NB4 (cell line): Measurements from ENCODE around the gene ARHGAP22.

Source experiments
- DNase-seq: peaks from one replicate; pipeline ENCODE4 v3.0.0; 2010; ENCODE audit warnings: low read depth
- H3K4me3 ChIP-seq: one replicate; pipeline ENCODE4 v1.5.1; 2011; ENCODE audit warnings: mild to moderate bottlenecking, low read depth, low read length, moderate library complexity
- MYC ChIP-seq: IDR thresholded peaks from 2 replicates; pipeline ENCODE4 v1.6.1; 2011; ENCODE audit warnings: low read depth, low read length
- POLR2A ChIP-seq: IDR thresholded peaks from 2 replicates; pipeline ENCODE4 v1.6.1; 2011; ENCODE audit warnings: mild to moderate bottlenecking; ENCODE audit not compliant: insufficient read length; ENCODE audit errors: extremely low read depth
- TF ChIP-seq, protein P1 (sequence below): IDR thresholded peaks from one replicate; pipeline ENCODE4 v1.5.1; 2012; ENCODE audit warnings: low read depth, low read length
- TF ChIP-seq, protein P2 (sequence below): IDR thresholded peaks from 2 replicates; pipeline ENCODE4 v1.6.1; 2011; ENCODE audit warnings: low read depth, low read length

Gene ARHGAP22

DNA sequence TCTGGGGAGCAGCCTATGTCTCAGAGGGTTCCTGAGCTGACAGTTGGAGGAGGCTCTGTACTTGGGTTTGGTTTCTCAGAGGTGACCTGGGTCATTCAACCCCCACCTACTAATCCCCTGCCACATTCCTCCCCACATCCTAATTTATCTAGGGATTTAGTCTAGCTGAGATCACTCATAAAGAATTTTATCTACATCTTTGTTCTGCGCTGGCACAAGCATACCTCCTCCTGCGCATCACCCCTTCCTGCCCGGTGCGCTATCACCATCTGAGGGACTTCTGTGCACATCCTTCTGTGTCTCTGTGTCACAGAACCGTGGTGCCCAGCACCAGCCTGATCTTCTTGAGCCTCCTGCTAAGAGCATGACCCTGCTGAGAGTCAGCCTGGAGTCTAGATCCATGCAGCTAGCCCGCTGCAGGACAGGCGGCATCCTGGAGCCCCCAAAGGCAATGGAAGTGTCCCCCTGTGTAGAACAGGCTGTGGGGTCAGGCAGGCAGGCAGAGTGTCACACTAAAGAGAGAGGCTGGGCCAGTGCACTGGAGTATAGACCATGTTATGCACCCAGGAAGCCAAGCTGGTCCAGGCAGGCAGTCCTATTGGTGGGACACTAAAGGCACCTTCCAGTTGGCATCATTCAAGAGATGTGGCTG, 63.6 kb downstream of the ARHGAP22 start:
- no peak for DNase-seq
- no peak overlapping the region for H3K4me3 ChIP-seq
- TF ChIP-seq MYC (no peak), POLR2A (no peak)
- TF ChIP-seq, protein P1, sequence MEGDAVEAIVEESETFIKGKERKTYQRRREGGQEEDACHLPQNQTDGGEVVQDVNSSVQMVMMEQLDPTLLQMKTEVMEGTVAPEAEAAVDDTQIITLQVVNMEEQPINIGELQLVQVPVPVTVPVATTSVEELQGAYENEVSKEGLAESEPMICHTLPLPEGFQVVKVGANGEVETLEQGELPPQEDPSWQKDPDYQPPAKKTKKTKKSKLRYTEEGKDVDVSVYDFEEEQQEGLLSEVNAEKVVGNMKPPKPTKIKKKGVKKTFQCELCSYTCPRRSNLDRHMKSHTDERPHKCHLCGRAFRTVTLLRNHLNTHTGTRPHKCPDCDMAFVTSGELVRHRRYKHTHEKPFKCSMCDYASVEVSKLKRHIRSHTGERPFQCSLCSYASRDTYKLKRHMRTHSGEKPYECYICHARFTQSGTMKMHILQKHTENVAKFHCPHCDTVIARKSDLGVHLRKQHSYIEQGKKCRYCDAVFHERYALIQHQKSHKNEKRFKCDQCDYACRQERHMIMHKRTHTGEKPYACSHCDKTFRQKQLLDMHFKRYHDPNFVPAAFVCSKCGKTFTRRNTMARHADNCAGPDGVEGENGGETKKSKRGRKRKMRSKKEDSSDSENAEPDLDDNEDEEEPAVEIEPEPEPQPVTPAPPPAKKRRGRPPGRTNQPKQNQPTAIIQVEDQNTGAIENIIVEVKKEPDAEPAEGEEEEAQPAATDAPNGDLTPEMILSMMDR, result no peak
- TF ChIP-seq, protein P2, sequence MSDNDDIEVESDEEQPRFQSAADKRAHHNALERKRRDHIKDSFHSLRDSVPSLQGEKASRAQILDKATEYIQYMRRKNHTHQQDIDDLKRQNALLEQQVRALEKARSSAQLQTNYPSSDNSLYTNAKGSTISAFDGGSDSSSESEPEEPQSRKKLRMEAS, result no peak

DNA sequence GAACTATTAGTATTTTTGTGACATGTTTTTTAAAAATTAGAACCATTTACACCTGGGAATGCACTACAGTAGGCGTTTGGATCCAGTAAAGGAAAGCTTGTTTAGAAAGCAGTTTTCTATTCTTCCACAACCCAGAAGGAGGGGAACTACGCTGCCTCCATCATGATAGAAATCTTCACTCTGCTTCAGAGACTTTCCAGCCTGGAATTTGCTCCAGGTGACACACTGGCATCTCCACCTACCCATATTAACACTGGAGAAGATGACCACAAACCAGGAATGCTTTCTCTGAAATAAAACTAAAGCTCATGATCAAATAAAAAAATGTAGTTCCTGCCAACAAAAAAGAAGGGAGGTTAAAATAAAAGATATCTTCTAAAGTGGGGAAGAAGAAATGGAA, 66.3 kb downstream of the ARHGAP22 start:
- DNase-seq, result no peak

DNA sequence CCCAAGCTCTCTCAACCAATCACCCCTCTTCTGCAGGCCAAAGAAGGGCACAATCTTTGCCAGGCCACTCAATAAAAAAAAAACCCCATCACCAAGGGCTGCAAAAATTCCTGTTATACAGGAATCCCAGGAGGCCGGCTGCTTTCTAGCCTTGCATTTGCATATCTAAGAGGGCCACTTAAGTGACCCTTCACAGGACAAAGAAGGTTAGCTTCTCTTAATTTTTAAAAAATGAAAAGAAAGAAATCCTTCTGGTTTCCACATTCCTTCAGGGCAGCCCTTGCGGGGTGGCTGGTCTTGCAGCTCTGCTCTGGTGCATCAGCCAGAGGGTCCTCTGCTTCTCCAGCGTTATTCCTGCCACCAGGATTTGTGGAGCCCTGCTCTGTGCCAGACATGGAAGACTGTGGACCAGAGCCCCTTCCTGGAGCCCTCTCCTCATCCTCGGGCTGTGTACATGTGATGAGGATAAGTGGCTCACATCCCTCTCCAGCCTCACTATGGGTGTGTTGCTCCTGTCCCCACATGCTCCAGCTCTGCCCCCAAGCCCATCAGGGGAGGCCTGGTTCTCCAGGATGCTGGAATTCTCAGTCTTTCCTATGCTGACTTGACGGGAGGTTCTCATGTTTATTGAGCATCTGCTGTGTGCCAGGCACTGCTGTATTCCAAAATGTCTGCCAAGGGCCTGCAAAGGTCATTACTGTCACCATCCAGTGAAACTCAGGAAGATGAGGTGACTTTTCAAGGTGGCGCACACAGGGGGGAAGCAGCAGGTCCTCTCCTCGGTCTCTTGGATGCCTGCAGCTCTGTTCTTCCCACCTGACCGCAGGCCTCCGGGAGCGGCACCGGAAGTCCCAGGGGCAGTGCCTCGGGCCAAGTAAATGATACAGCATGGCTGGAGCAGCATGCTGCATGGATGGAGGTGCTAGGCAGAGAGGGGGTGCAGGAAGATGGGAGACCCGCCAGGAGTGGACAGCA, 67.7 kb downstream of the ARHGAP22 start:
- DNase-seq, result no peak
- no peak overlapping the region for H3K4me3 ChIP-seq
- TF ChIP-seq, protein P1, result no peak
- TF ChIP-seq, protein P2, result no peak
- no peak for TF ChIP-seq MYC
- TF ChIP-seq POLR2A, result no peak

More for the DNA sequence above, 66.3 kb downstream of the ARHGAP22 start:
- no peak for TF ChIP-seq MYC
- TF ChIP-seq, protein P2, result no peak
- TF ChIP-seq, protein P1, result no peak
- no peak for TF ChIP-seq POLR2A
- no peak overlapping the region for H3K4me3 ChIP-seq

DNA sequence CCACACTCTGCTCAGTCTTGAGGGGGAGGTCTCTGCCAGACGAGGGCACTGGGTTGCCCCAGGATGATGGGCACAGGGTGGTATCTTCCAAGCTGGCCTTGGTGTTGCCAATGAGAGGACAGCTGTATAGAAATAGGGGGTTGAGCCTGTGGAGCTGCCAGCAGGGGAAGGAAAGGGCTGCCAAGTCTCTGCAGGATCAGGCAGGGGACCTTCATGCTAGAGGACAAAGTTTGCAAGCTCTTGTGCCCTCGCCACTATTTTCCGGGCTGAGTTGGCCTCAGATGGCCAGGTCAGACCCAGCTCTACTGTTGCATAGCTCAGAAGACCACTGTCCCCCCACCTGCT, 68.7 kb downstream of the ARHGAP22 start:
- TF ChIP-seq, protein P2, result no peak
- TF ChIP-seq POLR2A (no peak), MYC (no peak)
- TF ChIP-seq, protein P1, result no peak
- no peak overlapping the region for H3K4me3 ChIP-seq

DNA sequence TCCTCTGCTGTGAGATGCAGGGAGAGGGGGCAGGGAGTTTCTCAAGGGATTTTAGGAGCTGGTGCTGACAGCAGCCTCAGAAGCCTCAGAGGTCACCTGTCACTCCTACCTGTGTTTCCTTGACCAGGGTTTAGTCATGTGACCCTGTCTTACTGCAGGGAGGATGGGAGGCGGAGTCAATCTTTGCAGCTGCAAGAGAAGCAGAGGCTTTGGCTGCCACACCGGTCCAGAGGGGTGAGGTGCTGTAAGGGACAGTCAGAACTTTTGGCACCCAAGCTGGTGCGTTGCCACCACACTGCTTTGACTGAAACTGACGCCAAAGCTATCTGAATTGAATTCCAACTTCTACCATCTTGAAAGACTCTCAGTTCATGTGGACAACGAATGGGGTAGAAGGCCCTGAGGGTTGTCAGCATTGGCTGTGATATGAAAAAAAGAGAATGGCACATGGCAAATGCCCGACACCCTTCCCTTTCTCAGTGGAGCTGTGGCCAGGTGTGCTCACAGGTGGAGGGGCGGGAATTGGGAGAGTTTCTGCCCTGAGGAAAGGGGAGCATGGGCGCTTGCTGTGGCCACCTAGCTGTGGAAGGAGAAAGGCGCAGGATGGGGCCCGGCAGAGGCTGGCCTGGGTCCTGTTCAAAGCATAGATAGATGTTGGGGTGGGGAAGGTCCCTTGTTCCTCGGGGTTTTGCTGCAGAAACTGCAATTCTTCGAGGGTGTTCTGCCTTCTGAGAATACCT, 69.3 kb downstream of the ARHGAP22 start:
- TF ChIP-seq POLR2A (no peak), MYC (no peak)
- TF ChIP-seq, protein P2, result no peak
- TF ChIP-seq, protein P1, result no peak
- no peak for DNase-seq

More for the DNA sequence above, 68.7 kb downstream of the ARHGAP22 start:
- DNase-seq, result no peak

More for the DNA sequence above, 69.3 kb downstream of the ARHGAP22 start:
- H3K4me3 ChIP-seq, result no peak overlapping the region
